Stimulated activated CD4-positive, alpha-beta T cell treated with anti-CD3 and anti-CD28 coated beads, Interleukin-12 subunit alpha, Interleukin-12 subunit beta, amount 100 ng/mL, for 4 hours (primary cell): ENCODE results near the gene HSPA13.
"Not testable (repeated sequence)": the region's sequence is repeated elsewhere in the genome, so short reads cannot be mapped to it uniquely, and the experiment has no call there.

Source experiments
- DNase-seq: peaks from one replicate; pipeline ENCODE4 v3.0.0-alpha.2; 2020

The HSPA13 gene

GRCh38 chr21:14382835-14383595 lies at the start of gene HSPA13:
Gene HSPA13 (minus strand): TSS chr21:14383146. CDS start chr21:14383119, 27 bp downstream.
- peak; percentile 97 for DNase-seq

GRCh38 chr21:14418920-14419319 lies 36.0 kb upstream of the HSPA13 start:
- no peak for DNase-seq

GRCh38 chr21:14414932-14415508 lies 32.1 kb upstream of the HSPA13 start:
- no peak for DNase-seq

- DNase-seq = no peak
Measured at GRCh38 chr21:14405962-14406361, 23.0 kb upstream of the HSPA13 start.

- DNase-seq = no peak
Measured at GRCh38 chr21:14405225-14405624, 22.3 kb upstream of the HSPA13 start.

GRCh38 chr21:14403681-14404318 lies 20.9 kb upstream of the HSPA13 start:
- no peak for DNase-seq

- DNase-seq = no peak
Measured at GRCh38 chr21:14401217-14401616, 18.3 kb upstream of the HSPA13 start.

- no peak for DNase-seq
Measured at GRCh38 chr21:14388282-14388681, 5.3 kb upstream of the HSPA13 start.

- no peak for DNase-seq
Measured at GRCh38 chr21:14384453-14384852, 1.5 kb upstream of the HSPA13 start.

GRCh38 chr21:14383596-14384180 lies 742 bp upstream of the HSPA13 start:
- DNase-seq = no peak

GRCh38 chr21:14382486-14382834 lies 486 bp downstream of the HSPA13 start:
- peak; percentile 32 for DNase-seq

- DNase-seq = no peak
Measured at GRCh38 chr21:14376854-14377253, 6.1 kb downstream of the HSPA13 start.

GRCh38 chr21:14366998-14367397 lies 15.9 kb downstream of the HSPA13 start:
- no peak for DNase-seq

- no peak for DNase-seq
Measured at GRCh38 chr21:14361958-14362357, 21.0 kb downstream of the HSPA13 start.

GRCh38 chr21:14358775-14359174 lies 24.2 kb downstream of the HSPA13 start:
- no peak for DNase-seq

GRCh38 chr21:14356746-14357145 lies 26.2 kb downstream of the HSPA13 start:
- no peak for DNase-seq

GRCh38 chr21:14354515-14354914 lies 28.4 kb downstream of the HSPA13 start:
- DNase-seq = no peak

GRCh38 chr21:14353726-14354125 lies 29.2 kb downstream of the HSPA13 start:
- no peak for DNase-seq

GRCh38 chr21:14353231-14353630 lies 29.7 kb downstream of the HSPA13 start:
- DNase-seq = no peak

GRCh38 chr21:14327346-14327745 lies 55.6 kb downstream of the HSPA13 start:
- not testable (repeated sequence) for DNase-seq

- no peak for DNase-seq
Measured at GRCh38 chr21:14325595-14325994, 57.4 kb downstream of the HSPA13 start.
